Measurements from ENCODE around the gene USP54. TPM values are rescaled to one million over a fixed set of nuclear protein-coding genes. Genes with fewer than 3 reads are reported as not detected.

The USP54 gene
- total and polyA plus RNA-seq, 2 donors (not counting 3 experiments of a cell fraction or from before 2014, with no cell fraction given) = 9.3 to 14.2 TPM

DNA sequence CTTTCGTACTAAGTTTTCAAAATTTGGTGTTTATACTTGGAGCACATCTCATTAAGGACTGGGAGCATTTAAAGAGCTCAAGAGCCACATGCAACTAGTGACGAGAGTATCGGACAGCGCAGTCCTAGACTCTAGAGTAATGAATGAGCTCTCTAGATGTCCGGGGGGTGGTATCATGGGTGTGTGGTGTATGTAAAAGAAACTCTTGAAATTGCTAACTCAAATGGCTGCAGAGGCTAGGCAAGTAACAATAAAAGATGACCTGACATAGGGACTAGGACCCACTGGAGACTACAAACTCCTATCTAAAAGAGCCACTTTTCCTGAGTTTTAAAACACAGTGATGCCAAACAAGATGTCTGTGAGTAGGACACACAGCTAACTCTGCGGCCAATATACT, 36.2 kb upstream of the USP54 start:
- dilution Hi-C loops (cut with MboI; ENCODE audit: extremely low pct_ligation_motif_present, low sequenced_read_pairs) = loop anchor here (10.0 kb wide), 1 partner anchor 92 kb away; no protein-coding TSS in a partner anchor
- Histone ChIP-seq H3K36me3 (ENCODE audit: control insufficient read depth in 2 of 2, extremely low read depth in 1 of 2, insufficient read depth in 2 of 2, low read length in 2 of 2) (no peaks in the 10 kb centered on the region), H3K9ac (replicated peaks; ENCODE audit: extremely low read depth, insufficient read depth, low read length) (no peak overlapping the region), H3K27me3 (ENCODE audit: control insufficient read depth in 2 of 2, insufficient read depth in 2 of 2, low read length in 2 of 2) (no peaks in the 10 kb centered on the region), H3K4me3 (replicated peaks in 1 of 3; ENCODE audit: insufficient read depth in 1 of 3, low read depth in 1 of 3, low read length in 3 of 3) (no peak overlapping the region), H3K9me3 (replicated peaks; ENCODE audit: control insufficient read depth, insufficient read depth, low read length) (no peaks in the 10 kb centered on the region), H2AFZ (ENCODE audit: low read depth, low read length) (no peak overlapping the region), H4K20me1 (replicated peaks; ENCODE audit: control insufficient read depth, extremely low read depth, insufficient read depth, low read length) (no peaks in the 10 kb centered on the region), H3K4me1 (ENCODE audit: control insufficient read depth, extremely low read depth, insufficient read depth, low read length) (peaks cover 9% of the 10 kb centered on the region), H3K27ac (ENCODE audit: insufficient read depth, low read depth, low read length) (no peak overlapping the region), H3K4me2 (ENCODE audit: insufficient read depth, low read length) (no peak overlapping the region), H3K79me2 (ENCODE audit: control insufficient read depth, insufficient read depth, low read length) (no peaks in the 10 kb centered on the region), H3K9me1 (replicated peaks; ENCODE audit: control insufficient read depth, extremely low read depth, insufficient read depth, low read length) (no peaks in the 10 kb centered on the region)
- no TSS peak for BruUV-seq (replicated peaks)
- TF ChIP-seq, protein P1, sequence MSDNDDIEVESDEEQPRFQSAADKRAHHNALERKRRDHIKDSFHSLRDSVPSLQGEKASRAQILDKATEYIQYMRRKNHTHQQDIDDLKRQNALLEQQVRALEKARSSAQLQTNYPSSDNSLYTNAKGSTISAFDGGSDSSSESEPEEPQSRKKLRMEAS (IDR thresholded peaks at IDR 0.05; ENCODE audit: insufficient read depth, insufficient read length) = no peak
- TF ChIP-seq EZH2 (IDR thresholded peaks at IDR 0.05; ENCODE audit: borderline replicate concordance, low read depth, low read length, severe bottlenecking) = no peak
- TF ChIP-seq GATA2 (IDR thresholded peaks at IDR 0.05; ENCODE audit: insufficient read depth, insufficient read length, low read depth, low read length) = no peak
- TF ChIP-seq FOS (IDR thresholded peaks at IDR 0.05; ENCODE audit: borderline replicate concordance, insufficient read depth, low read length) = no peak
- TF ChIP-seq MYC (IDR thresholded peaks at IDR 0.05; ENCODE audit: low read depth, low read length) = no peak
- no peak for TF ChIP-seq POLR2AphosphoS5 (IDR thresholded peaks at IDR 0.05; ENCODE audit: insufficient read depth, low read depth, low read length)
- no peak for TF ChIP-seq JUN (IDR thresholded peaks at IDR 0.05; ENCODE audit: borderline replicate concordance, insufficient read depth, insufficient read length, low read depth)
- TF ChIP-seq POLR2A (IDR thresholded peaks at IDR 0.05; ENCODE audit: low read depth, low read length) = no peak
- TF ChIP-seq CTCF (IDR thresholded peaks at IDR 0.05; ENCODE audit: extremely low read depth in 1 of 2, insufficient read depth in 1 of 2, low read depth in 1 of 2, low read length in 2 of 2) = no peak
- no peak for FAIRE-seq
- POLR2A ChIA-PET = no interaction called here
- intact Hi-C loops (cut with micrococcal nuclease) = loop anchor here (5.0 kb wide), 1 partner anchor 40 kb away; no protein-coding TSS in a partner anchor
- CTCF ChIA-PET = interaction anchor here (0.5 to 0.6 kb wide), 2 partner anchors 14 to 119 kb away, joined by 3 to 4 read pairs; no protein-coding TSS in a partner anchor
- DNase-seq (ENCODE audit: low read depth, low spot score) = no peak

All from endothelial cell of umbilical vein (primary cell).